AG04449 (cell line): ENCODE measurements around the gene ALS2CL.

Experiments used
- CTCF ChIA-PET: fragments of 350-600 bp; formaldehyde crosslinking; extraction: SDS; loops from one replicate; lab custom pipeline; 2021; ENCODE audit warnings: antibody characterized with exemption; lab: Yijun Ruan, JAX
- POLR2A ChIA-PET: fragments of 400-600, 350-600 bp; formaldehyde crosslinking; extraction: SDS; loops from one replicate; lab custom pipeline; 2020; ENCODE audit warnings: antibody characterized with exemption, inconsistent platforms; lab: Yijun Ruan, JAX
- DNase-seq: peaks from one replicate; pipeline ENCODE4 v3.0.0-alpha.2; 2010; ENCODE audit warnings: low read depth, low spot score
- H3K4me3 ChIP-seq: 2 replicates; pipeline ENCODE4 v1.5.1; 2011; ENCODE audit warnings: low read depth, mild to moderate bottlenecking, control low read depth, low read length
- TF ChIP-seq, protein P1 (sequence below): IDR thresholded peaks from one replicate; pipeline ENCODE4 v1.5.1; 2011; ENCODE audit warnings: mild to moderate bottlenecking, moderate library complexity, low read length, control low read depth, inconsistent platforms; ENCODE audit not compliant: insufficient read depth; ENCODE audit errors: missing control alignments

ALS2CL gene

DNA sequence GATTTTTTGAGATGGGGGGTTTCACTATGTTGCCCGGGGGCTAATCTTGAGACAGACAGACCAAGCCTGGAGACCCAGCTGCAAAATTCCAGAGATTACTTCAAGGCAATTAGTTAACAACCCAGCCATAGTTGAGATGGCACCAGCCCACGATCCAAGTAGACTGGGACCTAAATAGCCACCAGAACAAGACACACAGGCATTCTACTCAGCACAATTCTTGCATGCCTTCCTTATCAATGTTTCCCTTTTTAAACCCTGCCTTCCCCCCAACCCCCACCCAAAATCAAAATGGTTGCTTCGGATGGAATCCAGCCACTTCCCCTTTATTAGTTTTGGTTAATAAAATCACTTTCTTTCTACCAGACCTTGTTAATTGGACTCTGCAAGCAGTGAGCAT lies 52.6 kb downstream of the ALS2CL start:
- POLR2A ChIA-PET = no interaction called here

DNA sequence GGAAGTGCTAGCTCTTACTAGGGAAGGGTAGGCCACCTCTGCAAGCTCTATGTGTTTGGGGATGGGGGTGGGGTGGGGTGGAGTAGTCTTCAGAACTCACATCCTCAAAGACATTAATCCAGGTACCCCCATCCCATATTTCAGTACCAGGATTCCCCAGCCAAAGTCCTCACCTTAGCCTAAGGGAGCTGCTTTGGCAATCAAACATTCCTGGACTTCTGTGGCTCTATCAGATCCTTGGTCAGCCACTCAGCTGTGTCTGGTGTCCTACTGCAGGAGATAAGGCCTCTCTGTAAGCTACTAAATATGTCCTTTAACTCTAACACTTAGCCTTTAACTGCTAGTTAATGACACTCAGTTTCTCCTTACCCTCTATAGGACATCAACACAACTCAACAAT lies 54.3 kb downstream of the ALS2CL start:
- TF ChIP-seq, protein P1, sequence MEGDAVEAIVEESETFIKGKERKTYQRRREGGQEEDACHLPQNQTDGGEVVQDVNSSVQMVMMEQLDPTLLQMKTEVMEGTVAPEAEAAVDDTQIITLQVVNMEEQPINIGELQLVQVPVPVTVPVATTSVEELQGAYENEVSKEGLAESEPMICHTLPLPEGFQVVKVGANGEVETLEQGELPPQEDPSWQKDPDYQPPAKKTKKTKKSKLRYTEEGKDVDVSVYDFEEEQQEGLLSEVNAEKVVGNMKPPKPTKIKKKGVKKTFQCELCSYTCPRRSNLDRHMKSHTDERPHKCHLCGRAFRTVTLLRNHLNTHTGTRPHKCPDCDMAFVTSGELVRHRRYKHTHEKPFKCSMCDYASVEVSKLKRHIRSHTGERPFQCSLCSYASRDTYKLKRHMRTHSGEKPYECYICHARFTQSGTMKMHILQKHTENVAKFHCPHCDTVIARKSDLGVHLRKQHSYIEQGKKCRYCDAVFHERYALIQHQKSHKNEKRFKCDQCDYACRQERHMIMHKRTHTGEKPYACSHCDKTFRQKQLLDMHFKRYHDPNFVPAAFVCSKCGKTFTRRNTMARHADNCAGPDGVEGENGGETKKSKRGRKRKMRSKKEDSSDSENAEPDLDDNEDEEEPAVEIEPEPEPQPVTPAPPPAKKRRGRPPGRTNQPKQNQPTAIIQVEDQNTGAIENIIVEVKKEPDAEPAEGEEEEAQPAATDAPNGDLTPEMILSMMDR = no peak
- no peak for DNase-seq
- ChIA-PET POLR2A (no interaction called here), CTCF (interaction anchor here (1.4 to 4.4 kb wide), 3 partner anchors 9 to 150 kb away, joined by 6 to 32 read pairs (median 8); no protein-coding TSS in a partner anchor)
- H3K4me3 ChIP-seq = no peak overlapping the region

More for the DNA sequence above, 52.6 kb downstream of the ALS2CL start:
- TF ChIP-seq, protein P1 = no peak
- CTCF ChIA-PET = interaction anchor here (1.1 to 4.4 kb wide), 3 partner anchors 11 to 152 kb away, joined by 3 to 32 read pairs (median 6); no protein-coding TSS in a partner anchor
- no peak for DNase-seq
- no peak overlapping the region for H3K4me3 ChIP-seq

DNA sequence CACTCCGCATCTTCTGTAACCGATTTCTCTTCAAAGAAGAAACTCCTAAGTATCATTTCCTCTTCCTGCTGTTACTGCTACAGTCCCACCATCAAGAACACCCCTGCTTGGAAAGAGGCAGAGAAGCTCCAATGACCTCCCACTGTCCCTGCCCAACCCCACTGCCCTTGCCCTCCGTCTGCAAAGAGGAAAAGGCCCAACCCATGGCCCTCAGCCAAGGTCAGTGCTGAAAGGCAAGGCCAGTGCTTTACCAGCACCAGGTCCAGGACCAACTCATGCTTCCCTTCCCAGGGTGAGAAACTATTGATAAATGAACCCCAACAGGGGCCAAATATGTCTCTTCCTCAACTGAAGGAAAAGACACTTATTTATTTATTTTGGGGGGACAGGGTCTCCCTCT lies 58.6 kb downstream of the ALS2CL start:
- DNase-seq = no peak
- CTCF ChIA-PET = interaction anchor here (10.9 kb wide), 1 partner anchor 148 kb away, joined by 418 read pairs; no protein-coding TSS in a partner anchor
- no peak overlapping the region for H3K4me3 ChIP-seq
- TF ChIP-seq, protein P1 = no peak
- POLR2A ChIA-PET = no interaction called here

DNA sequence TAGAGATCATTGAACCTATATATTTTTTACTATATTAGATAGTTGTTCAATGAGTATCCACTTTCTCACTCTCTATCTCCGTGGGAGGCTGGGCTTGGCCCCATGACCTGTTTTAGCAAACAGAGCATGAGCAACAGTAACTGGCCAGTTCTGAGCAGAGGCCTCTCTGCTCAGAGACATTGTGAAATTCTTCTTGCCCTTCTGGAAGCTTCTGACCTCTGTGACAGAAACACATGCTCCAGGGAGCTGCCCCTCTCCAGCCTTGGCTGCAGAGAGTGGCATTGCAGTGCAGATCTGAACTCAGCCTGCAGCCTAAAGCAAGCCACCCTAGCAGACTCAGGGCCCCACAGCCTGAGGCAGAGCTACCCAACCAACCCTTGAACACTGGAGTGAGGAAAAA lies 60.7 kb downstream of the ALS2CL start:
- ChIA-PET CTCF (interaction anchor here (0.7 to 10.9 kb wide), 9 partner anchors 11 to 183 kb away, joined by 3 to 418 read pairs (median 3); partner anchors contain the start of gene FAM240A), POLR2A (no interaction called here)
- H3K4me3 ChIP-seq = no peak overlapping the region
- TF ChIP-seq, protein P1 = no peak
- no peak for DNase-seq

DNA sequence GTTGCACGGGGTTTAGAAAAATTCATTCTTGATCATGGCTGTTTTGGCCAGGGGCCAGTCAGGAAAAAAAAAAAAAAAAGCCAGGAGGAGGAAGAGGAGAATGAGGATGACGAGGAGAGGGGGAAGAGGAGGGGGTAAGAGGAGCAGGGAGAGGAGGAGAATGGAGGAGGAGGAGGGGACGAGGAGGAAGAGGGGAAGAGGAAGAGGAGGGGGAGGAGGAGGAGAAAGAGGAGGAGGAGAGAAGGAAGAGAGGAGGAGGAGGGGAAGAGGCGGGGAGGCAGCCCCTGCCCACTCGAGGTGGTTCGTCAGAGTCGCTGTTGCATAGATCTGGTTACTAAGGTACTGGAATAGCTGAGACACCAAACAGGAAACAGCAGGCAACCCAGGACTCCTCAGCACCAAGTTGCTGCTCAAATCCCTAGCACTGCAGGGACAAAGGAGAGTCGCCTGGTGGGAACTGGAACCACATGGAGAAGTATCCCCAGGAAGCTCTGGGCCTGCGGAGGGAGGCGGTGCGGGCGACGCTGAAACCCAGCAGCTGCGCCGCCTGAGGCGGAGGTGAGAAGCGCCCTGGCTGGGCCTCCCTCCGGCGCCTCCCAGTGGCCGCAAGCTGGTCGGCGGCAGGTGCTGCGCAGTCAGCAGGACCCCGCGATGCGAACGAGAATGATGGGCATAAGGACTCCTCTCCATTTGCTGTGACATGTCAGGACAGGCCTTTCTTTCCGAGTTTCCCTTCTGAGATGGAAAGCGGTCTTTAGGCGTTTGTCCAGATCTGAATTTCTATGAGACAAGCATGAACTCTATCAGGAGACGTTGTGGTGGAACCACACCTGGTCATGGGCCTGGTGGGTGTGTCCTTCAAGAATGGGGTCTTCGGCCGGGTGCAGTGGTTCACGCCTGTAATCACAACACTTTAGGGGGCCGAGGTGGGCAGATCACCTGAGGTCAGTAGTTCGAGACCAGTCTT lies 63.6 kb downstream of the ALS2CL start:
- TF ChIP-seq, protein P1 = peak; percentile 100
- DNase-seq = no peak
- ChIA-PET POLR2A (interaction anchor here (0.9 to 1.2 kb wide), 4 partner anchors 15 to 141 kb away, joined by 3 to 5 read pairs (median 4); no protein-coding TSS in a partner anchor), CTCF (interaction anchor here (0.7 to 10.9 kb wide), 35 partner anchors 10 to 265 kb away, joined by 3 to 418 read pairs (median 4); partner anchors contain the start of genes CCR5 and FAM240A)
- peak overlapping the region; percentile 41 for H3K4me3 ChIP-seq
